HG03097 (cell line): Measurements from ENCODE around the gene PECR.

Experiments
- ATAC-seq: cut with Tn5 transposase; IDR thresholded peaks from one replicate; pipeline ENCODE4 v1.9.1; 2021; ENCODE audit not compliant: unreplicated experiment, low FRiP score

PECR gene

DNA sequence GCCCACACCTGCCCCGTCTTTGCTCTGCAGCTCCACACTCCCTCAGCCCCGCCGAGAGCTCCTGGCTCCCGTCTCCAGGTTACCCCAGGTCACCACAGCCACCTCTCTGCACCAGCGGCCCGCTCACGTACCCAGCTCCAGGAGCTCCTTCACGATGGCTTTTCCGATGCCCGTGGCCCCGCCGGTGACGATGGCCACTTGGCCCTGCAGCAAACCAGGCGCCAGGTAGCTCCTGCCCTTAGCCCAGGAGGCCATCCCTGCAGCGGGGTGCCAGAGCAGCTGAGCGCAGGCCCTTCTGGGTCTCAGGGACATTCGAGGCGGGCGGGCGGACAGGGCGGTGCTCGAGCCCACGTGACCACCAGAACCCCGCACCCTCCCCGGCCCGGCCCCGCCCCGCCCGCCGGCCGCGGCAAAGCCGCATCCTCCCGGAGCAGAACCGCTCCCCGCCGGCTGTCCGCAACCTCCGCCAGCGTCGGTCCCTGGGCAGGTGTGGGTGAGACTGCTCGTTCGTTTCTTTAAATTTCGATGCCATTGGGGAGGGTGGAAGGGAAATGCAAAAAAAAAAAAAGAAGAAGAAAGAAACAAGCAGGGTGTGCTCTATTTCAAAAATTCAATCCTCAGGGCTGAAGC is at the start of gene PECR, which contains the start of gene TMEM169:
TSS of gene PECR (minus strand) at position 323 of the 630 bp plus-strand sequence. CDS start at position 255, 68 bp downstream.
TSS of gene TMEM169 (plus strand) at position 433 of the 630 bp plus-strand sequence. CDS start 14,045 bp downstream, outside the sequence.
- peak; percentile 80 for ATAC-seq

- ATAC-seq, result no peak
Observed at GRCh38 chr2:216130346-216130971, 48.9 kb upstream of the PECR start.

GRCh38 chr2:216126943-216127342 is 45.3 kb upstream of the PECR start:
- ATAC-seq, result no peak

DNA sequence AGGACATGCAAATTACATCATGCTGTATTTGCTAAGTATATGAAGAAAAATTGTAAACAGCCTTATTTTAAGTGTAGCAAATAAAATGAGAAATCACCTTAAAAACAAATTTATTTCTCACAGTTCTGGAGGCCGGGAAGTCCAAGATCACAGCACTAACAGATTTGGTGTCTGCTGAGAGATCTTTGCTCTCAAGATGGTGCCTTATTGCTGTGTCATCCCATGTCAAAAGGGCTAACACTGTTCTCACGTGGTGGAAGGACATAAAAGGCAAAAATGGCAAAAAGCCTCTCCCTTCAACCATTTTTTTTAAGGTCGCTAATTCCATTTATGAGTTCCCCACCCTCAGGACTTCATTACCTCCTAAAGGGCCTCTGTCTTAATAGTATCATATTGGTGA is 39.6 kb upstream of the PECR start:
- ATAC-seq, result no peak

DNA sequence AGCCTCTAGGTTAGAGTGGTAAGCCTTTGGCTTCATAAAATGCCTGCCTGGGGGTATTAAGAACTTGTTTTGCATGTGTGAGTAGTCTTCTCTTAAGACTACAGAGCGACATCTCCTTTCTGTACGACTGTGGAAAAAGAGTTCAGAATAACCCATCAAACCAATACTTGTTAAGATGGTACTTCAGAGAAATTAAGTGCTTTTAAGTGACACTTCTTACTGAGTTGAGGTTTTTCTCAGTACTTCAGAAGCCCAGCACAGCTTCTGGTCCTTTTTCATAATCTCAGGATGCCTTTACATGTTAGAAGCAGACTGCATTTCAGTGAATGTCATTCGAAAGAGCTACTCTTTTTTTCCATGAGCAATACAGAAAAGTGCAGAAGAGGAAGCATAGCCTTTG is 38.4 kb upstream of the PECR start:
- ATAC-seq, result no peak

GRCh38 chr2:216119146-216119545 is 37.5 kb upstream of the PECR start:
- no peak for ATAC-seq

- ATAC-seq, result no peak
Observed at GRCh38 chr2:216118474-216118873, 36.9 kb upstream of the PECR start.

- ATAC-seq, result no peak
Observed at GRCh38 chr2:216117561-216118340, 36.1 kb upstream of the PECR start.

DNA sequence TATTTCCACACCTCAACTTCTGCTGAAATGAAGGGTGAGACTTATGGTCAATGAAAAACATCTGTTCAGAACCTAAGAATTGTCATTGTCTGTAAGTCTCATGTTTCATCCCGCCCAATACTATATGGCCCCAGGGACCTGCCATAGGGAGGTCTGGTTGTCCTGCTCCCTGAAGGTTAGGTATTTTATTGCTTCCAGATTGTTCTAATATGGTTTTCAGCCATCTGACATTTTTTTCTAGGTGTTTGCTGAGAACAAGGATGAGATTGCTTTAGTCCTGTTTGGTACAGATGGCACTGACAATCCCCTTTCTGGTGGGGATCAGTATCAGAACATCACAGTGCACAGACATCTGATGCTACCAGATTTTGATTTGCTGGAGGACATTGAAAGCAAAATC is 34.8 kb upstream of the PECR start:
- no peak for ATAC-seq

DNA sequence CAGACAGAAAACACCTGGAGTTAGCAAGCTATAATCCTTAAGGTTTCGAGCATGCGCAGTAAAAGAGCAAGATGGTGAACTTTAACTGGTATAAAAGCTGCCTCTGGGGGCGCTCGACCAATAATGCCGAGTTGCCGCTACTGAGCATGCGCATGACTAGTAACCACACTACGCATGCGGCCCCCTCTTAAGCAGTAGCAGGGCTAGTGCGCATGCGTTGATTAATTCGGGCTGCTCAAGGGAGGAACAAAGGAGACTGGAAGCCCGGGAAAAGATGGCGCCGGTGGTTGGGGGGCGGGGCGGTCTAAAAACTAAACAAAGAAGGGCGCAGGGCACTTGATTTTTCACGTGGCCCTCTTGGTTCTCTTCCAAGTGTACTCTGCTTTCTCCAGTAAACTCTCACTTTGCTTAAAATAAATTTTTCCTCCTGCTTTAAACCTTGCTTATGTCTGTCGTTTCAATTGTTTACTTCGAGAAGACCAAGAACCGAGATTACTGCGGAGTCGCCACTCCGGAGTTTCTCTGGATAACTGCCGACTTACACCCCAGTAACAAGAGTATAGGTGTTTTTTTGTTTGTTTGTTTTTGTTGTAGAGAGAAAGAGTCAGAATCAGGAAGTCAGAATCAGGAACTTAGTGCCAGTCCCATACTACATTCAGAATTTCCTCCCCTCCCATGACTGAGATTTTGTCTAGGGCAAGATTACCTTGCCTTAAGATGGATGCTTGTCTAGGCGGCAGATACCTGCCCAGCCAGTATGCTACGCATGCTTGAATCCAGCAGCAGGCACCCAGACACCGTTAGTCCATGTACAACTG is 33.3 kb upstream of the PECR start:
- peak; percentile 44 for ATAC-seq

DNA sequence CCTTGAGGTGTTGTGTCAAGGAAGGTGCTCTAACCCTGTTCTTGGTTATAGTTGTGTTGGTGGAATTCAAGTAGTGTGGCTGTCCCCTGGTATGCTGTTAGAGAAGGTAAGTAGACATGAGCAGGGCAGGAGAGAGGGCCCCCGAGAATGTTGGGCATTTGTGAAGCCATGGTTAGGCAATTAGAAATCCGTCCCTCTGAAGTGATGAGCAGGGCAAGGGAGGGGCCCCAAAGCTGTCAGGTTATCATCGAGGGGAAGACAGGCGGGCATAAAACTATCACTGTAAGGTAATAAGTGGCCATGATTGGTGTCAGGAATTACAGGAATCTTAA is 32.7 kb upstream of the PECR start:
- peak; percentile 0 for ATAC-seq

DNA sequence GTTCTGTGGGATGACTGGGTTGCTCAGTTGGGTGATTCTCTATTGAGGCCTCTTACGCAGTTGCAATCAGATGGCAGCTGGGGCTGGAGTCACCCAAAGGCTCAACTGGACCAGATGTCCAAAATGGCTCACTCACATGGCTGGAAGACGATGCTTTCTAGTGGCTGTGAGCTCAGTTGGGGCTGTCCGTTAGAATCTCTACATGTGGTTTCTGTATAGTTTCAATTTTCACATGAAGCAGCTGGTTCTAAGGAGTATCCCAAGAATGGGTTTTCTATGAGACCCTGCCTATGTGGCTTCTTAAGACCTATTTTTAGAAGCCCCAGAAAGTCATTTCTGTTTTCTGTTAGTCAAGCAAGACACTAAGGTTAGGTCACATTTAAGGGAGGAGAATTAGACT is 32.0 kb upstream of the PECR start:
- peak; percentile 54 for ATAC-seq

GRCh38 chr2:216112926-216113325 is 31.3 kb upstream of the PECR start:
- ATAC-seq, result no peak

DNA sequence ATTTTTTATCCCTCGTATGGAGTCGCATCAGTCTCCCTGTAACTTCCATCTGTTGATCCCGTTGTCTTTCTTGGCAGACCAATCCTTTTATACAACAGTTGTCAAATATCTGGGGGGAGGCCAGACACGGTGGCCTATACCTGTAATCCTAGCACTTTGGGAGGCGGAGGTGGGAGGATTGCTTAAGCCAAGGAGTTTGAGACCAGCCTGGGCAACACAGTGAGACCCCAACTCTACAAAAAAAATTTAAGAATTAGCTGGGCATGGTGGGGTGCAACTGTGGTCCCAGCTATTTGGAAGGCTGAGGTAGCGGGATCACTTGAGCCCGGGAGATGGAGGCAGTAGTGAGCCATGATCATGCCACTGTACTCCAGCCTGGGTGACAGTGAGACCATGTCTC is 29.5 kb upstream of the PECR start:
- ATAC-seq, result no peak

DNA sequence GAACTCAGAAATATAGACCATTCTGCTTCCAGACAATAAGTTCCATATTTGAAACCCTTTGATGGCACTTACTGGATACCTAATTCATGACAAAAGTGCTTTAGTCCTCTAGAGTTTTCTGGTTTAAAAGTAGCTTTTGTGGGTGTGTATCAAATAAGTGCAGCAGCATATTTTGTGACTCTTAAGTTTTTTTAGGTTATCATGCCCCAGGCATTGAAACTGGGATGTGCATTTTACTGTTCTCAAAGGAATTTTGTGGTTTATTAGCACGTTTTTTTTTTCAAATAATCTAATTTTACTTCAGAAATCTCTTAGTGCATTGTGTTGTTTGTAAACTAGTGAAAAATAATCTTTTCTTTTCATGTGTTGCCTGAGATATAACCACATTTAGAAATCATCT is 29.0 kb upstream of the PECR start:
- ATAC-seq, result no peak

GRCh38 chr2:216109962-216110614 is 28.5 kb upstream of the PECR start:
- ATAC-seq, result no peak

DNA sequence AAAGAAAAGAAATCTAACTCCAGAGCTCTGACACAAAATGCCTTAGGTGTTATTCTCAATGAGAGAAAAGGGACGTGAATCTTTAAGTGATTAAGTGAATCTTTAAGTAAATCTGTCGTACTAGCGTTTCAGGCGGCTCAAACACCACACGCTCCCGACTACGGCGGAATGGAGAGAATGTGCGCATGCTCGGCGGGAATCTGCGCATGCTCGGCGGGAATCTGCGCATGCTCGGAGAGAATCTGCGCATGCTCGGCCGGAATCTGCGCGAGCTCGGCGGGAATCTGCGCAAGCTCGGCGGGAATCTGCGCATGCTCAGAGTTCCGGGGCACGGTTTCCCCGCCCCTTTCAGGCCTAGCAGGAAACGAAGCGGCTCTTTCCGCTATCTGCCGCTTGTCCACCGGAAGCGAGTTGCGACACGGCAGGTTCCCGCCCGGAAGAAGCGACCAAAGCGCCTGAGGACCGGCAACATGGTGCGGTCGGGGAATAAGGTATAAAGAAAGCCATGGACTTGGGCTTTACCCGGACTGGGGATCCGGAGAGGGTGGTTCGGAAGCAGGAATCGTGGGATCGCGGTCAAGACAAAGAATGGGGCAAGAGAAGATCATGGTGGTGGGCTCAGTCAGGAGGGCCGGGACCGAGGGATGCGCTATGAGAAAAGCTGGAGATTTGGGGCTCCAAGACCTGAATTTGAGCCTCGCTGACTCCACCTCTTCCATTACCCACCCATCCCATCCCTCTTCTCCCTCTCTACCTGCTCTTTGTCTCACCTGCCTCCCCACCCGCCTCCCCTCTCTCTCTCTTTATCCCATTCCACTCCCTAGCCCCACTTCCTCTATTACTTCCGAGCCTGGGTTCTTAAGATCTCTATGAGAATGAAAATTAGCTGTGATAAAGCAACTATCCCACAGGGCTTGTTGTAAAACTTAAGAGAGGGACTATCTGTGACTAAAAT is 27.6 kb upstream of the PECR start, which contains the start of gene XRCC5:
TSS of gene XRCC5 (plus strand) at position 382 of the 955 bp plus-strand sequence. CDS start at position 471, 89 bp downstream.
- ATAC-seq, result peak; percentile 52

GRCh38 chr2:216108310-216108966 is 26.8 kb upstream of the PECR start:
- ATAC-seq, result no peak

- ATAC-seq, result no peak
Observed at GRCh38 chr2:216107760-216108159, 26.2 kb upstream of the PECR start.
